Breast epithelium (tissue), 3 donors: Measurements from ENCODE around the gene GLIS1.

Experiments used
- POLR2A ChIP-seq: fragments of 450-650 bp; IDR thresholded peaks from one replicate; pipeline ENCODE4 v1.6.1; 2016; ENCODE audit warnings: antibody characterized with exemption, mild to moderate bottlenecking, moderate library complexity
- POLR2AphosphoS5 ChIP-seq, 3 donors: sonication (generic); formaldehyde crosslinking; IDR thresholded peaks; one replicate each; pipeline ENCODE4 v1.6.1; 2017; ENCODE audit warnings: antibody characterized with exemption in 3 of 3

DNA sequence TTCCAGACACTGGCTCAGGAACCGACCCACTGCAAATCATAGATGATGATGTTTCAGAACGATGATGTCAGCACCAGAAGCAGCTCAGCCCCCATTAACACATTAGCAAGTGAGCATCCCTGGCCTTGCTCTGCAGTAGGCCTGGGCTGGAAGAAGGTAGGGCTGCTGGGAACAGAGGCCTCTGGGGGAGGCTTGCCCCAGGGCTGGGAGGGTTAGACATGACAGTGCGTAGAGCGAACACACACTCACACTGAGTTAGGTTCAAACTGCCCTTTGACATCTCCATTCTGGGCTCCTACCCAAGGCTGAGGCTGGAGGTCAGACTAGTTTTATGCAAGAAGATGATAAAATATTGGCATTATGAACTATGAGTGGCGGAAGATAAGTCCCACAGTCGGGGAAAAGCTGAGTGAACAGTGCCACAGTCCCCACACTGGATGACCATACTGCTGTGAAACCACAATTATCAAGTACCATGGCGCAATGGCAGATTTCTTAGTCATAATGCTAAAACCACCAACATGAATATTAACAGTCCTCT lies 188.7 kb downstream of the GLIS1 start:
- no peak for TF ChIP-seq POLR2A
- TF ChIP-seq POLR2AphosphoS5 (IDR thresholded peaks at IDR 0.05) = no peak
